ENCODE measurements around the gene TMPO.

- TF ChIP-seq, protein P1, sequence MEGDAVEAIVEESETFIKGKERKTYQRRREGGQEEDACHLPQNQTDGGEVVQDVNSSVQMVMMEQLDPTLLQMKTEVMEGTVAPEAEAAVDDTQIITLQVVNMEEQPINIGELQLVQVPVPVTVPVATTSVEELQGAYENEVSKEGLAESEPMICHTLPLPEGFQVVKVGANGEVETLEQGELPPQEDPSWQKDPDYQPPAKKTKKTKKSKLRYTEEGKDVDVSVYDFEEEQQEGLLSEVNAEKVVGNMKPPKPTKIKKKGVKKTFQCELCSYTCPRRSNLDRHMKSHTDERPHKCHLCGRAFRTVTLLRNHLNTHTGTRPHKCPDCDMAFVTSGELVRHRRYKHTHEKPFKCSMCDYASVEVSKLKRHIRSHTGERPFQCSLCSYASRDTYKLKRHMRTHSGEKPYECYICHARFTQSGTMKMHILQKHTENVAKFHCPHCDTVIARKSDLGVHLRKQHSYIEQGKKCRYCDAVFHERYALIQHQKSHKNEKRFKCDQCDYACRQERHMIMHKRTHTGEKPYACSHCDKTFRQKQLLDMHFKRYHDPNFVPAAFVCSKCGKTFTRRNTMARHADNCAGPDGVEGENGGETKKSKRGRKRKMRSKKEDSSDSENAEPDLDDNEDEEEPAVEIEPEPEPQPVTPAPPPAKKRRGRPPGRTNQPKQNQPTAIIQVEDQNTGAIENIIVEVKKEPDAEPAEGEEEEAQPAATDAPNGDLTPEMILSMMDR (IDR thresholded peaks at IDR 0.05): no peak
- TF ChIP-seq TCF7 (CRISPR knock-in tag; IDR thresholded peaks at IDR 0.05; ENCODE audit: low read depth): no peak
- TF ChIP-seq CREB1 (CRISPR knock-in tag; IDR thresholded peaks at IDR 0.05): no peak
- no peak for TF ChIP-seq ZBTB43 (CRISPR knock-in tag; IDR thresholded peaks at IDR 0.05)
- no peak for TF ChIP-seq ATF1 (CRISPR knock-in tag; IDR thresholded peaks at IDR 0.05)
- no peak for TF ChIP-seq HMGA2 (CRISPR knock-in tag; IDR thresholded peaks at IDR 0.05)
- TF ChIP-seq TP53 (CRISPR knock-in tag; IDR thresholded peaks at IDR 0.05): no peak
- no peak for TF ChIP-seq NFYB (CRISPR knock-in tag; conservative IDR thresholded peaks at IDR 0.05; ENCODE audit: low read depth)
- TF ChIP-seq, protein P2, sequence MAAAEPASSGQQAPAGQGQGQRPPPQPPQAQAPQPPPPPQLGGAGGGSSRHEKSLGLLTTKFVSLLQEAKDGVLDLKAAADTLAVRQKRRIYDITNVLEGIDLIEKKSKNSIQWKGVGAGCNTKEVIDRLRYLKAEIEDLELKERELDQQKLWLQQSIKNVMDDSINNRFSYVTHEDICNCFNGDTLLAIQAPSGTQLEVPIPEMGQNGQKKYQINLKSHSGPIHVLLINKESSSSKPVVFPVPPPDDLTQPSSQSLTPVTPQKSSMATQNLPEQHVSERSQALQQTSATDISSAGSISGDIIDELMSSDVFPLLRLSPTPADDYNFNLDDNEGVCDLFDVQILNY (CRISPR knock-in tag; IDR thresholded peaks at IDR 0.05): no peak
Observed at GRCh38 chr12:98519257-98519907, 4.0 kb downstream of the TMPO start.

All from WTC11 (cell line).